ENCODE measurements around the gene FMO2.

- TF ChIP-seq CTCF (conservative IDR thresholded peaks at IDR 0.05 in 1 of 2, IDR thresholded peaks at IDR 0.05 in 1 of 2; ENCODE audit: low read depth in 1 of 2, low read length in 2 of 2) (no peak), EZH2 (IDR thresholded peaks at IDR 0.05; ENCODE audit: low read length, missing control alignments) (no peak)
Measured at GRCh38 chr1:171207377-171207776, 22.3 kb downstream of the FMO2 start.
